Measurements from ENCODE around the gene ZNF683. TPM values are rescaled to one million over a fixed set of nuclear protein-coding genes. Genes with fewer than 3 reads are reported as not detected.
A peak's percentile ranks its signal among the peaks of the same experiment; 100 is the strongest.

ZNF683 gene
- total and polyA plus RNA-seq, 9 of the 15 experiments (the other 6 are each of a cell fraction or from before 2014, with no cell fraction given) = not detected

DNA sequence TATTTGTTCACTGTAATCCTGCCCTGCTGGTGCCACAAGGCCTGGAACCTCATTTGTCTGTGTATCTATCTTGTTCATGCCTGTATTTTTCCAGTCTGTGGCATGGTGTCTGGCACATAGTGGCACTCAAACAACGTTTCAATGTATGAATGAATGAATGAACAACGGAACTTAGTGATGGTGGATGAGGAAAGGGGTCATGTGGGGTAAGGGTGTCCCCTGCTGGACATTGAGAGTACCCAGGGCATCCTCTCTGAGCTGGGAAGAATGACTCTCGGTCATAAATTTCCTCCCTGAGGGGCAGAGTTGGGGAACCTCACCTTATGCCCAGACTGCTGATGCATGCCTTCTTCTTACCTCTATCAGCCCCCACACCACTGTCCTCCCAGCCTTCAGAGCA, 18.9 kb upstream of the ZNF683 start (continued):
- TF ChIP-seq NEUROD1 (IDR thresholded peaks at IDR 0.05; ENCODE audit: borderline replicate concordance, low read depth, low read length, partially characterized antibody) (no peak), SMAD3 (CRISPR knock-in tag; conservative IDR thresholded peaks at IDR 0.05) (0 out of 2 replicates have a peak, but pooled peaks have one; percentile 21), TBP (optimal IDR thresholded peaks at IDR 0.05; ENCODE audit: low read depth, low read length) (no peak), KLF16 (IDR thresholded peaks at IDR 0.05) (no peak), TCF7 (IDR thresholded peaks at IDR 0.05; ENCODE audit: borderline replicate concordance) (0 out of 2 replicates have a peak, but pooled peaks have one; percentile 11), ZNF24 (IDR thresholded peaks at IDR 0.05) (peak; percentile 100), ZBTB8A (IDR thresholded peaks at IDR 0.05; ENCODE audit: partially characterized antibody) (no peak), EP400 (IDR thresholded peaks at IDR 0.05) (peak; percentile 29; the same call in 1 of the 2 replicates), ETV1 (tag; conservative IDR thresholded peaks at IDR 0.05; ENCODE audit: low read depth) (peak; percentile 39; the same call in 1 of the 2 replicates), NRF1 (conservative IDR thresholded peaks at IDR 0.05 in 1 of 2, IDR thresholded peaks at IDR 0.05 in 1 of 2) (no peak), GABPA (tag; conservative IDR thresholded peaks at IDR 0.05; ENCODE audit: low read depth) (no peak), ARHGAP35 (IDR thresholded peaks at IDR 0.05; ENCODE audit: partially characterized antibody) (no peak), NCOR1 (IDR thresholded peaks at IDR 0.05) (peak; percentile 14; the same call in 1 of the 2 replicates), LCOR (CRISPR knock-in tag; IDR thresholded peaks at IDR 0.05) (0 out of 2 replicates have a peak, but pooled peaks have one; percentile 43), RAD21 (CRISPR knock-in tag; conservative IDR thresholded peaks at IDR 0.05 in 1 of 2, IDR thresholded peaks at IDR 0.05 in 1 of 2) (peak; percentile 97 to 100), TOE1 (IDR thresholded peaks at IDR 0.05; ENCODE audit: borderline replicate concordance) (peak; percentile 54; the same call in 1 of the 2 replicates), TOE1 (CRISPR knock-in tag; IDR thresholded peaks at IDR 0.05; ENCODE audit: borderline replicate concordance, low read depth) (no peak), E2F3 (CRISPR knock-in tag; IDR thresholded peaks at IDR 0.05) (no peak), ERF (CRISPR knock-in tag; IDR thresholded peaks at IDR 0.05) (no peak), TAF7 (tag; IDR thresholded peaks at IDR 0.05) (no peak)
- TF ChIP-seq, protein P1, sequence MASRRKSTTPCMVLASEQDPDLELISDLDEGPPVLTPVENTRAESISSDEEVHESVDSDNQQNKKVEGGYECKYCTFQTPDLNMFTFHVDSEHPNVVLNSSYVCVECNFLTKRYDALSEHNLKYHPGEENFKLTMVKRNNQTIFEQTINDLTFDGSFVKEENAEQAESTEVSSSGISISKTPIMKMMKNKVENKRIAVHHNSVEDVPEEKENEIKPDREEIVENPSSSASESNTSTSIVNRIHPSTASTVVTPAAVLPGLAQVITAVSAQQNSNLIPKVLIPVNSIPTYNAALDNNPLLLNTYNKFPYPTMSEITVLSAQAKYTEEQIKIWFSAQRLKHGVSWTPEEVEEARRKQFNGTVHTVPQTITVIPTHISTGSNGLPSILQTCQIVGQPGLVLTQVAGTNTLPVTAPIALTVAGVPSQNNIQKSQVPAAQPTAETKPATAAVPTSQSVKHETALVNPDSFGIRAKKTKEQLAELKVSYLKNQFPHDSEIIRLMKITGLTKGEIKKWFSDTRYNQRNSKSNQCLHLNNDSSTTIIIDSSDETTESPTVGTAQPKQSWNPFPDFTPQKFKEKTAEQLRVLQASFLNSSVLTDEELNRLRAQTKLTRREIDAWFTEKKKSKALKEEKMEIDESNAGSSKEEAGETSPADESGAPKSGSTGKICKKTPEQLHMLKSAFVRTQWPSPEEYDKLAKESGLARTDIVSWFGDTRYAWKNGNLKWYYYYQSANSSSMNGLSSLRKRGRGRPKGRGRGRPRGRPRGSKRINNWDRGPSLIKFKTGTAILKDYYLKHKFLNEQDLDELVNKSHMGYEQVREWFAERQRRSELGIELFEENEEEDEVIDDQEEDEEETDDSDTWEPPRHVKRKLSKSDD (conservative IDR thresholded peaks at IDR 0.05; ENCODE audit: low read length) = 0 out of 2 replicates have a peak, but pooled peaks have one; percentile 22
- TF ChIP-seq, protein P2, sequence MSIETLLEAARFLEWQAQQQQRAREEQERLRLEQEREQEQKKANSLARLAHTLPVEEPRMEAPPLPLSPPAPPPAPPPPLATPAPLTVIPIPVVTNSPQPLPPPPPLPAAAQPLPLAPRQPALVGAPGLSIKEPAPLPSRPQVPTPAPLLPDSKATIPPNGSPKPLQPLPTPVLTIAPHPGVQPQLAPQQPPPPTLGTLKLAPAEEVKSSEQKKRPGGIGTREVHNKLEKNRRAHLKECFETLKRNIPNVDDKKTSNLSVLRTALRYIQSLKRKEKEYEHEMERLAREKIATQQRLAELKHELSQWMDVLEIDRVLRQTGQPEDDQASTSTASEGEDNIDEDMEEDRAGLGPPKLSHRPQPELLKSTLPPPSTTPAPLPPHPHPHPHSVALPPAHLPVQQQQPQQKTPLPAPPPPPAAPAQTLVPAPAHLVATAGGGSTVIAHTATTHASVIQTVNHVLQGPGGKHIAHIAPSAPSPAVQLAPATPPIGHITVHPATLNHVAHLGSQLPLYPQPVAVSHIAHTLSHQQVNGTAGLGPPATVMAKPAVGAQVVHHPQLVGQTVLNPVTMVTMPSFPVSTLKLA (conservative IDR thresholded peaks at IDR 0.05) = peak; percentile 32 to 43; a peak in 1 of 4 replicates
- TF ChIP-seq, protein P3, sequence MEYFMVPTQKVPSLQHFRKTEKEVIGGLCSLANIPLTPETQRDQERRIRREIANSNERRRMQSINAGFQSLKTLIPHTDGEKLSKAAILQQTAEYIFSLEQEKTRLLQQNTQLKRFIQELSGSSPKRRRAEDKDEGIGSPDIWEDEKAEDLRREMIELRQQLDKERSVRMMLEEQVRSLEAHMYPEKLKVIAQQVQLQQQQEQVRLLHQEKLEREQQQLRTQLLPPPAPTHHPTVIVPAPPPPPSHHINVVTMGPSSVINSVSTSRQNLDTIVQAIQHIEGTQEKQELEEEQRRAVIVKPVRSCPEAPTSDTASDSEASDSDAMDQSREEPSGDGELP (CRISPR knock-in tag; IDR thresholded peaks at IDR 0.05; ENCODE audit: borderline replicate concordance) = peak; percentile 14; the same call in 1 of the 2 replicates
- TF ChIP-seq, protein P4, sequence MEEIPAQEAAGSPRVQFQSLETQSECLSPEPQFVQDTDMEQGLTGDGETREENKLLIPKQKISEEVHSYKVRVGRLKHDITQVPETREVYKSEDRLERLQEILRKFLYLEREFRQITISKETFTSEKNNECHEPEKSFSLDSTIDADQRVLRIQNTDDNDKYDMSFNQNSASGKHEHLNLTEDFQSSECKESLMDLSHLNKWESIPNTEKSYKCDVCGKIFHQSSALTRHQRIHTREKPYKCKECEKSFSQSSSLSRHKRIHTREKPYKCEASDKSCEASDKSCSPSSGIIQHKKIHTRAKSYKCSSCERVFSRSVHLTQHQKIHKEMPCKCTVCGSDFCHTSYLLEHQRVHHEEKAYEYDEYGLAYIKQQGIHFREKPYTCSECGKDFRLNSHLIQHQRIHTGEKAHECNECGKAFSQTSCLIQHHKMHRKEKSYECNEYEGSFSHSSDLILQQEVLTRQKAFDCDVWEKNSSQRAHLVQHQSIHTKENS (CRISPR knock-in tag; IDR thresholded peaks at IDR 0.05) = no peak
